Measurements from ENCODE around the gene TMTC2. TPM values are rescaled to one million over a fixed set of nuclear protein-coding genes. Genes with fewer than 3 reads are reported as not detected.

Gene TMTC2
- total RNA-seq, 1 experiment from 2014 or later = 1.7 TPM

- TF ChIP-seq CTCF (IDR thresholded peaks at IDR 0.05; ENCODE audit: unreplicated experiment) = no peak
- peaks cover 8% of the 10 kb centered on the region for H3K9me3 Mint-ChIP-seq (ENCODE audit: unreplicated experiment)
- H3K4me1 Mint-ChIP-seq (ENCODE audit: insufficient read depth, unreplicated experiment) = no peaks in the 10 kb centered on the region
- ChIA-PET POLR2A (no interaction called here), CTCF (interaction anchor here (0.6 to 0.8 kb wide), 2 partner anchors 36 to 155 kb away, joined by 3 read pairs; no protein-coding TSS in a partner anchor)
- H3K36me3 Mint-ChIP-seq (ENCODE audit: insufficient read depth, unreplicated experiment) = no peaks in the 10 kb centered on the region
- no TSS peak for BruUV-seq (replicated peaks)
- no peak overlapping the region for H3K27ac Mint-ChIP-seq (ENCODE audit: low read depth, unreplicated experiment)
- no peak for DNase-seq (ENCODE audit: unreplicated experiment)
- no peak overlapping the region for H3K4me3 Mint-ChIP-seq (ENCODE audit: unreplicated experiment)
- no peaks in the 10 kb centered on the region for H3K27me3 Mint-ChIP-seq (ENCODE audit: insufficient read depth, unreplicated experiment)
- intact Hi-C loops (cut with micrococcal nuclease) = no loop called here
Measured at GRCh38 chr12:83136411-83136810, 449.7 kb downstream of the TMTC2 start.

- no peak overlapping the region for H3K4me3 Mint-ChIP-seq (ENCODE audit: unreplicated experiment)
- peaks cover 8% of the 10 kb centered on the region for H3K9me3 Mint-ChIP-seq (ENCODE audit: unreplicated experiment)
- no peaks in the 10 kb centered on the region for H3K36me3 Mint-ChIP-seq (ENCODE audit: insufficient read depth, unreplicated experiment)
- CTCF ChIA-PET = interaction anchor here (0.6 to 0.7 kb wide), 2 partner anchors 53 to 1530 kb away, joined by 3 read pairs; no protein-coding TSS in a partner anchor
- POLR2A ChIA-PET = no interaction called here
- no peaks in the 10 kb centered on the region for H3K27me3 Mint-ChIP-seq (ENCODE audit: insufficient read depth, unreplicated experiment)
- intact Hi-C loops (cut with micrococcal nuclease) = no loop called here
- no peak for DNase-seq (ENCODE audit: unreplicated experiment)
- no peak overlapping the region for H3K27ac Mint-ChIP-seq (ENCODE audit: low read depth, unreplicated experiment)
- no peak for TF ChIP-seq CTCF (IDR thresholded peaks at IDR 0.05; ENCODE audit: unreplicated experiment)
- no peaks in the 10 kb centered on the region for H3K4me1 Mint-ChIP-seq (ENCODE audit: insufficient read depth, unreplicated experiment)
- no TSS peak for BruUV-seq (replicated peaks)
Measured at GRCh38 chr12:83140135-83140534, 453.4 kb downstream of the TMTC2 start.

- no TSS peak for BruUV-seq (replicated peaks)
- intact Hi-C loops (cut with micrococcal nuclease) = no loop called here
- CTCF ChIA-PET = no interaction called here
- POLR2A ChIA-PET = no interaction called here
- Mint-ChIP-seq H3K27me3 (ENCODE audit: insufficient read depth, unreplicated experiment) (no peaks in the 10 kb centered on the region), H3K36me3 (ENCODE audit: insufficient read depth, unreplicated experiment) (no peaks in the 10 kb centered on the region), H3K27ac (ENCODE audit: low read depth, unreplicated experiment) (no peak overlapping the region), H3K4me3 (ENCODE audit: unreplicated experiment) (no peak overlapping the region), H3K9me3 (ENCODE audit: unreplicated experiment) (peaks cover 8% of the 10 kb centered on the region), H3K4me1 (ENCODE audit: insufficient read depth, unreplicated experiment) (no peaks in the 10 kb centered on the region)
- no peak for DNase-seq (ENCODE audit: unreplicated experiment)
- no peak for TF ChIP-seq CTCF (IDR thresholded peaks at IDR 0.05; ENCODE audit: unreplicated experiment)
Measured at GRCh38 chr12:83141460-83141994, 454.8 kb downstream of the TMTC2 start.

DNA sequence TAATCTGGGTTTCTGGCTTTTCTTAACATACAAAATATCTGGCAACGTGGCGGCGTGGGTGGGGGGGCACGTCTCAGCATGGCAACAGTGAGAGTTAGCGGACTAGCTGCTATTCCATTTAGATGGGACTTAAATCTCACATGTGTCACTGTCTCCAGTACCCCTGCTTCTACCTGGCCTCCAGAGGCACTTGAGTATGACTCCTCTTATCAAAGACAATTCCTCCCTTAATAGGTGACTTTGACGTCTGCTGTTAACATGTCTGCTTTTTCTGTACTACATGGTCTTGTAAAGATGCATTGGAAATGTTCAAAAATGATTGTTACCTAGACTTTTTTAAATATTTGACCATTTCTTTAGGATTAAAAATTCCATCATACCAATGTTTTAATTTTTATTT, 456.2 kb downstream of the TMTC2 start:
- TF ChIP-seq CTCF (IDR thresholded peaks at IDR 0.05; ENCODE audit: unreplicated experiment) = no peak
- H3K27me3 Mint-ChIP-seq (ENCODE audit: insufficient read depth, unreplicated experiment) = no peaks in the 10 kb centered on the region
- H3K9me3 Mint-ChIP-seq (ENCODE audit: unreplicated experiment) = peaks cover 8% of the 10 kb centered on the region
- no TSS peak for BruUV-seq (replicated peaks)
- H3K4me1 Mint-ChIP-seq (ENCODE audit: insufficient read depth, unreplicated experiment) = no peaks in the 10 kb centered on the region
- CTCF ChIA-PET = no interaction called here
- intact Hi-C loops (cut with micrococcal nuclease) = no loop called here
- POLR2A ChIA-PET = interaction anchor here (0.6 kb wide), 1 partner anchor 273 kb away, joined by 4 read pairs; no protein-coding TSS in a partner anchor
- DNase-seq (ENCODE audit: unreplicated experiment) = no peak
- no peak overlapping the region for H3K27ac Mint-ChIP-seq (ENCODE audit: low read depth, unreplicated experiment)
- H3K36me3 Mint-ChIP-seq (ENCODE audit: insufficient read depth, unreplicated experiment) = no peaks in the 10 kb centered on the region
- no peak overlapping the region for H3K4me3 Mint-ChIP-seq (ENCODE audit: unreplicated experiment)
